Ishikawa (cell line): ENCODE results near the gene RETREG1.

Experiments
- CEBPB ChIP-seq: IDR thresholded peaks from 2 replicates; pipeline ENCODE4 v1.6.1; 2012
- CREB1 ChIP-seq: IDR thresholded peaks from 2 replicates; pipeline ENCODE4 v1.6.1; 2012; ENCODE audit warnings: low read depth
- EGR1 ChIP-seq: IDR thresholded peaks from 2 replicates; pipeline ENCODE4 v1.6.1; 2012
- EP300 ChIP-seq: IDR thresholded peaks from 2 replicates; pipeline ENCODE4 v1.6.1; 2012; ENCODE audit warnings: borderline replicate concordance
- FOXM1 ChIP-seq: IDR thresholded peaks from 2 replicates; pipeline ENCODE4 v1.6.1; 2012; ENCODE audit warnings: low read depth, borderline replicate concordance
- NFIC ChIP-seq: IDR thresholded peaks from 2 replicates; pipeline ENCODE4 v1.6.1; 2012
- RAD21 ChIP-seq: IDR thresholded peaks from 2 replicates; pipeline ENCODE4 v1.6.1; 2012; ENCODE audit warnings: low read depth
- TAF1 ChIP-seq: IDR thresholded peaks from 2 replicates; pipeline ENCODE4 v1.6.1; 2012; ENCODE audit warnings: low read depth, mild to moderate bottlenecking
- TCF12 ChIP-seq: IDR thresholded peaks from 2 replicates; pipeline ENCODE4 v1.6.1; 2012; ENCODE audit warnings: low read depth
- TEAD4 ChIP-seq: IDR thresholded peaks from 2 replicates; pipeline ENCODE4 v1.6.1; 2012
- YY1 ChIP-seq: IDR thresholded peaks from 2 replicates; pipeline ENCODE4 v1.6.1; 2012; ENCODE audit warnings: low read depth
- ZBTB7A ChIP-seq: IDR thresholded peaks from 2 replicates; pipeline ENCODE4 v1.6.1; 2012; ENCODE audit warnings: low read depth
- TF ChIP-seq, protein P1 (sequence below): IDR thresholded peaks from 2 replicates; pipeline ENCODE4 v1.6.1; 2012
- TF ChIP-seq, protein P2 (sequence below): IDR thresholded peaks from 2 replicates; pipeline ENCODE4 v1.6.1; 2012
- TF ChIP-seq, protein P3 (sequence below): IDR thresholded peaks from 2 replicates; pipeline ENCODE4 v1.6.1; 2012; ENCODE audit warnings: low read depth, mild to moderate bottlenecking

RETREG1 gene

DNA sequence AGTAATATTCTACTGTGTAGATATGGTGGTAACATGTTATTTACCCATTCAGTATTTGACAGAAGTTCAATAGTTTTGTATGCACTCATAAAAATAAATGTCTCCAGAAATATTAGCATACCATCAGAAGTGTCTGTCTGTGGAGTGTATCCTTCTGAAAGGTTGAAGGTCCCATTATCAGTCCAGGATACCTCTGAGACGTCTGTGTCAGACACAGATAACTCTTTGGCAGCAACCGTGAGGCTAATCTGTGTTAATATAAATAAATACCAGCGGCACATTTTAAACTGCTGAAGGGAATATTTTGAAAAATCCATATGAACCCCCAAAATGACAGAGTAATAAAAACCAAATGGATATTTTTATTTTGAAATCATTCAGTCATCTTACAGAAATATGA is 139.3 kb downstream of the RETREG1 start:
- no peak for TF ChIP-seq NFIC
- TF ChIP-seq CREB1: no peak
- no peak for TF ChIP-seq TCF12
- TF ChIP-seq, protein P1, sequence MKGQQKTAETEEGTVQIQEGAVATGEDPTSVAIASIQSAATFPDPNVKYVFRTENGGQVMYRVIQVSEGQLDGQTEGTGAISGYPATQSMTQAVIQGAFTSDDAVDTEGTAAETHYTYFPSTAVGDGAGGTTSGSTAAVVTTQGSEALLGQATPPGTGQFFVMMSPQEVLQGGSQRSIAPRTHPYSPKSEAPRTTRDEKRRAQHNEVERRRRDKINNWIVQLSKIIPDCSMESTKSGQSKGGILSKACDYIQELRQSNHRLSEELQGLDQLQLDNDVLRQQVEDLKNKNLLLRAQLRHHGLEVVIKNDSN: no peak
- TF ChIP-seq ZBTB7A: no peak
- TF ChIP-seq YY1: no peak
- TF ChIP-seq EGR1: no peak
- no peak for TF ChIP-seq RAD21
- TF ChIP-seq CEBPB: no peak
- TF ChIP-seq FOXM1: no peak
- TF ChIP-seq TAF1: no peak
- no peak for TF ChIP-seq EP300

DNA sequence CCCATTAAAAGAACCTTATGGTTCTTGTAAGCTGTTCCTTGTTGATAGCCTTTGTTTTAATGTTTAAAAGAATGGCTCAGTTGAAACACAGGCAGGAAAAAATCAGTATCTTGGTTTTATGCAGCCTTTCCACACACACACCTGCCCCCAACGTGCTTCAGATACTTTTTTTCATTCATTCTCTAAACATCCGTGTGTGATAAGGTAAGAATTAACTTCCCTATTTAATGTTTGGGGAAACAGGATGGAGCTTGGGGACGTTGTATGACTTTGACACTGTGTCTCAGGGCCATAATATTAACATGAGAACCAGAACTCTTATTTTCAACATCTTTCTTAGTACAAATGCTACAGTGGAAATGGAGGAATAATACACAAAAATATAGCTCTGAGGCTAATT is 145.4 kb downstream of the RETREG1 start:
- TF ChIP-seq CEBPB: no peak
- TF ChIP-seq YY1: no peak
- TF ChIP-seq, protein P1: no peak
- TF ChIP-seq, protein P2, sequence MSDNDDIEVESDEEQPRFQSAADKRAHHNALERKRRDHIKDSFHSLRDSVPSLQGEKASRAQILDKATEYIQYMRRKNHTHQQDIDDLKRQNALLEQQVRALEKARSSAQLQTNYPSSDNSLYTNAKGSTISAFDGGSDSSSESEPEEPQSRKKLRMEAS: no peak
- no peak for TF ChIP-seq CREB1
- TF ChIP-seq ZBTB7A: no peak
- TF ChIP-seq TEAD4: no peak
- TF ChIP-seq, protein P3, sequence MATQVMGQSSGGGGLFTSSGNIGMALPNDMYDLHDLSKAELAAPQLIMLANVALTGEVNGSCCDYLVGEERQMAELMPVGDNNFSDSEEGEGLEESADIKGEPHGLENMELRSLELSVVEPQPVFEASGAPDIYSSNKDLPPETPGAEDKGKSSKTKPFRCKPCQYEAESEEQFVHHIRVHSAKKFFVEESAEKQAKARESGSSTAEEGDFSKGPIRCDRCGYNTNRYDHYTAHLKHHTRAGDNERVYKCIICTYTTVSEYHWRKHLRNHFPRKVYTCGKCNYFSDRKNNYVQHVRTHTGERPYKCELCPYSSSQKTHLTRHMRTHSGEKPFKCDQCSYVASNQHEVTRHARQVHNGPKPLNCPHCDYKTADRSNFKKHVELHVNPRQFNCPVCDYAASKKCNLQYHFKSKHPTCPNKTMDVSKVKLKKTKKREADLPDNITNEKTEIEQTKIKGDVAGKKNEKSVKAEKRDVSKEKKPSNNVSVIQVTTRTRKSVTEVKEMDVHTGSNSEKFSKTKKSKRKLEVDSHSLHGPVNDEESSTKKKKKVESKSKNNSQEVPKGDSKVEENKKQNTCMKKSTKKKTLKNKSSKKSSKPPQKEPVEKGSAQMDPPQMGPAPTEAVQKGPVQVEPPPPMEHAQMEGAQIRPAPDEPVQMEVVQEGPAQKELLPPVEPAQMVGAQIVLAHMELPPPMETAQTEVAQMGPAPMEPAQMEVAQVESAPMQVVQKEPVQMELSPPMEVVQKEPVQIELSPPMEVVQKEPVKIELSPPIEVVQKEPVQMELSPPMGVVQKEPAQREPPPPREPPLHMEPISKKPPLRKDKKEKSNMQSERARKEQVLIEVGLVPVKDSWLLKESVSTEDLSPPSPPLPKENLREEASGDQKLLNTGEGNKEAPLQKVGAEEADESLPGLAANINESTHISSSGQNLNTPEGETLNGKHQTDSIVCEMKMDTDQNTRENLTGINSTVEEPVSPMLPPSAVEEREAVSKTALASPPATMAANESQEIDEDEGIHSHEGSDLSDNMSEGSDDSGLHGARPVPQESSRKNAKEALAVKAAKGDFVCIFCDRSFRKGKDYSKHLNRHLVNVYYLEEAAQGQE: no peak
- TF ChIP-seq TAF1: no peak
- no peak for TF ChIP-seq NFIC
- TF ChIP-seq EP300: no peak
- no peak for TF ChIP-seq RAD21
- TF ChIP-seq FOXM1: no peak
- TF ChIP-seq EGR1: no peak
- no peak for TF ChIP-seq TCF12

DNA sequence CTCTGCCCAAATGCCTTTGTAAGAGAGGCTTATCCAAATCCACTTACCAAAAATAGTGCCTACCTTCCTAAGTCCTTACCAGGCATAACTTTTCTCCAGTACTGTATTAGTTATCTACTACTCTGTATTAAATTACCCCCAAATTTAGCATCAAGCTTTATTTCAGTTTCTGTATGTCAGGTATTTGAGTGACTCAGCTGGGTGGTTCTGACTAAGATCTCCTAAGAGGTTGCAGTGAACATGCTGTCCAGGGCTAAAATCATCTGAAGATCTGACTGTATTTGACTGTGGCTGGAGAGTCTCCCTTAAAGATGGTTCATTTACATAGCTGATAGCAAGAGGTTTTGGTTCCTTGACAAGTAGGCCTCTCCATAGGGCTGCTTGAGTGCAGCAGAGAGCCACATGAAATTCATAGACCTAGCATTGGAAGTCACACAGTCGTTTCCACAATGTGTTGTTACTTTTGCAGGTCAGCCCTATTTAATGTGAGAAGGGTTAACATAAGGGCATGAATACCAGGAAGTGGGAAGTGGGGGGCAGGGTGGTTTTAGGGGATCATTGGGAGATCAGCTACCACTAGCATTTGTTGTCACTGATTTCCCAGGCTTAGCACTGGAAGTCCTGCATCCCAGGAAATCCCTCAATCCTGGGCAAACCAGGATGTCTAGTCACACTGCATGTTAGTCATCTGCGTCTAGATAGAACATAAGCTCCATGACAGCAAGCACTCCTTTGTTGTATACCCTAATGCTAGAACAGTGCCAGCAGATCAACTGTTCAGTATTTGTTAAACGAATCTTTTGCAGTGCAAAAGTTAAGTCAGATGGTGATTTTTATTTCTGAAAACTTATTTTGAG is 149.2 kb downstream of the RETREG1 start:
- no peak for TF ChIP-seq CEBPB
- TF ChIP-seq EGR1: no peak
- TF ChIP-seq TEAD4: no peak
- TF ChIP-seq, protein P2: no peak
- no peak for TF ChIP-seq CREB1
- TF ChIP-seq FOXM1: no peak
- TF ChIP-seq EP300: no peak
- no peak for TF ChIP-seq NFIC
- TF ChIP-seq YY1: no peak
- TF ChIP-seq TAF1: no peak
- TF ChIP-seq, protein P1: no peak
- no peak for TF ChIP-seq TCF12
- no peak for TF ChIP-seq RAD21
- TF ChIP-seq ZBTB7A: no peak
- TF ChIP-seq, protein P3: no peak

DNA sequence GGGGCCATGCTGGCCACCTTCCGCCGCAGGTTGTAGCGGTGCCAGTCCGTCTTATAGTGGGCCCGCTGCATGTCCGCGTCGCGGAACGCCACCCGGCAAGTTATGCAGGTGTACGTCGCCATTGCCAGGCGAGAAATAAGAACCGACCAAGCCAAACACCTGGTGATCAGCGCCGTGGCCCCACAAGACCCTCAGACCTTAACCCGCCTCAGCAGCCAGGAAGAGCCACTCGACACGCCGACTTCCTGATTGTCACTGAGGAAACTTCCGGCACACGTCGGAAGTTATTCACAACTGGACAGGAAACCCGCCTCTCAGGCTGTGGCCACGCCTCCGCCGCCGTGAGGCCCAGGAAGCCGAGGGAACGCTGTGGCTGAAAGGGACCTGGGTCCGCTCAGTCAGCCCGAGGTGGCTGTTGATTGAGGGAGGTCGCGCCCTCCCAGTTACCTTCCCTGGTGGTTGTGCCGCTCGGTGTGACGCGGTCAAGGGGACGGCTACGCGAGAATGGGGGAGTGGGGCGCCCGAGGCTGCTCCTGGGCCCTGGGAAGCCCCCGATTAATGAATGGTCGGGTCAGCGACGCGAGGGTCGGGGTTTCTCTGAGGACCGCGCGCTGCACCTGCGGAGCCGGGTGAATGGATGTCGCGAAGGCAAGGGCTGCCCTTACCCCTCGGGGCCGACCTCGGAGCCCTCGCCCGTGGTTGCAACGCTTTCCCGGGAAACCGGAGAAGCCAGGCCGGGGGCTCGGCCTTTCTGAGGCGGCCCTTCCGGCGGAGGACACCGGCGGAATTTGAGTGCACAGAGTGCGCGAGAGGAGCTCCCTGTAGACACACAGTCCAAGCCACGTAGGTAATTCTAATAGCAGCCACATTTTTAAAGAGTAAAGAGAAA is 151.0 kb downstream of the RETREG1 start, which contains the start of gene ZNF622:
Gene ZNF622, minus strand, starts transcription at position 257 of the 889 bp plus-strand sequence. Its CDS starts 135 bp downstream, at position 122.
- TF ChIP-seq TAF1 (peak; percentile 86), ZBTB7A (peak; percentile 51; the same call in 1 of the 2 replicates), EP300 (no peak; the same call in 1 of the 2 replicates), YY1 (0 out of 2 replicates have a peak, but pooled peaks have one; percentile 32)
- TF ChIP-seq, protein P1: no peak
- TF ChIP-seq, protein P2: peak; percentile 79
